Measurements from ENCODE around the gene KNG1.

- TF ChIP-seq CTCF (IDR thresholded peaks at IDR 0.05; ENCODE audit: extremely low read depth in 1 of 2, insufficient read depth in 1 of 2, low read depth in 1 of 2, low read length in 2 of 2): no peak
- TF ChIP-seq POLR2A (IDR thresholded peaks at IDR 0.05; ENCODE audit: low read depth, low read length): no peak
Measured at GRCh38 chr3:186669378-186670084, 47.6 kb upstream of the KNG1 start.

Measured in endothelial cell of umbilical vein (primary cell).